NCI-H524 treated with DMSO at 0.1 percent for 48 hours (cell line): ENCODE measurements around the gene SBSN.
"Not testable (repeated sequence)": the region's sequence is repeated elsewhere in the genome, so short reads cannot be mapped to it uniquely, and the experiment has no call there.

Experiments used
- DNase-seq: peaks from one replicate; lab custom pipeline; 2025; lab: John Stamatoyannopoulos, UW

The SBSN gene

GRCh38 chr19:35508129-35508528 lies 20.0 kb downstream of the SBSN start:
- DNase-seq, result no peak

GRCh38 chr19:35507561-35507960 lies 20.6 kb downstream of the SBSN start:
- no peak for DNase-seq

- no peak for DNase-seq
These were observed 22.1 kb downstream of the SBSN start for GRCh38 chr19:35506011-35506410.

- no peak for DNase-seq
These were observed 25.4 kb downstream of the SBSN start for GRCh38 chr19:35502751-35503150.

- DNase-seq, result no peak
These were observed 26.4 kb downstream of the SBSN start for GRCh38 chr19:35501684-35502083.

GRCh38 chr19:35500611-35501010 lies 27.5 kb downstream of the SBSN start:
- no peak for DNase-seq

- no peak for DNase-seq
These were observed 29.1 kb downstream of the SBSN start for GRCh38 chr19:35498984-35499527.

GRCh38 chr19:35498220-35498619 lies 29.9 kb downstream of the SBSN start:
- no peak for DNase-seq

- no peak for DNase-seq
These were observed 30.7 kb downstream of the SBSN start for GRCh38 chr19:35497406-35497805.

- no peak for DNase-seq
These were observed 32.7 kb downstream of the SBSN start for GRCh38 chr19:35495107-35496064.

- DNase-seq, result no peak
These were observed 34.1 kb downstream of the SBSN start for GRCh38 chr19:35493971-35494370.

- no peak for DNase-seq
These were observed 36.2 kb downstream of the SBSN start for GRCh38 chr19:35491836-35492360.

- no peak for DNase-seq
These were observed 37.7 kb downstream of the SBSN start, which contains the start of gene KRTDAP for GRCh38 chr19:35490364-35490763. Gene KRTDAP (minus strand): TSS chr19:35490464. CDS start chr19:35490442, 22 bp downstream.

GRCh38 chr19:35488677-35489076 lies 39.4 kb downstream of the SBSN start:
- no peak for DNase-seq

GRCh38 chr19:35487656-35488182 lies 40.4 kb downstream of the SBSN start:
- DNase-seq, result no peak

GRCh38 chr19:35486268-35486708 lies 41.8 kb downstream of the SBSN start:
- DNase-seq, result no peak

GRCh38 chr19:35484252-35485036 lies 43.7 kb downstream of the SBSN start:
- no peak for DNase-seq

- no peak for DNase-seq
These were observed 45.0 kb downstream of the SBSN start for GRCh38 chr19:35483089-35483488.

- DNase-seq, result no peak
These were observed 49.1 kb downstream of the SBSN start for GRCh38 chr19:35478794-35479677.

GRCh38 chr19:35476149-35476548 lies 52.0 kb downstream of the SBSN start:
- no peak for DNase-seq

GRCh38 chr19:35474594-35474993 lies 53.5 kb downstream of the SBSN start:
- not testable (repeated sequence) for DNase-seq
